ENCODE data around the gene ERC2. TPM values are rescaled to one million over a fixed set of nuclear protein-coding genes. Genes with fewer than 3 reads are reported as not detected.

ERC2 gene
- total RNA-seq, 1 donor from 2014 or later: 1.3 TPM

GRCh38 chr3:55775366-55776154, 692.7 kb downstream of the ERC2 start:
- DNase-seq (ENCODE audit: extremely low read depth, low read depth, low spot score): no peak

DNA sequence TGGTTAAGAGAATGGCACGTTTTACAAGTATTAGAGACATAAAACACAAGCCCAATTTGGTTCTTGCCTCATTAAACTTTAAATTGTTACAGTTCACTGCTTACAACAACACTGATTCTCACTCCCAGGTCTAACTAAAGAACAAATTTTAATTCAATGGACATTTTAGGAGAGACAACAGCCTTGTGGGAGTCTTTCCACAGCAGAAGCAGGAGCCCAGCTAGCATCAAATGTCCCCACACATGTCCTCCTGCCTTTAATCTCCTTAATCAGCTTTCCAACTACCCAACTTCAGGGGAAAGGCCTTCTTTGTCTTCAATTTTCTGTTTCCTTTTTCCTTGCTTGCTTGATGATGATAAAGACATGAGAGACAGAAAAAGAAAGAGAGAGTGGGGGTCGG, 693.4 kb downstream of the ERC2 start:
- no peak for DNase-seq (ENCODE audit: extremely low read depth, low read depth, low spot score)

- DNase-seq (ENCODE audit: extremely low read depth, low read depth, low spot score): no peak
Measured at GRCh38 chr3:55771503-55771902, 696.8 kb downstream of the ERC2 start.

GRCh38 chr3:55770077-55770476, 698.2 kb downstream of the ERC2 start:
- DNase-seq (ENCODE audit: extremely low read depth, low read depth, low spot score): no peak

DNA sequence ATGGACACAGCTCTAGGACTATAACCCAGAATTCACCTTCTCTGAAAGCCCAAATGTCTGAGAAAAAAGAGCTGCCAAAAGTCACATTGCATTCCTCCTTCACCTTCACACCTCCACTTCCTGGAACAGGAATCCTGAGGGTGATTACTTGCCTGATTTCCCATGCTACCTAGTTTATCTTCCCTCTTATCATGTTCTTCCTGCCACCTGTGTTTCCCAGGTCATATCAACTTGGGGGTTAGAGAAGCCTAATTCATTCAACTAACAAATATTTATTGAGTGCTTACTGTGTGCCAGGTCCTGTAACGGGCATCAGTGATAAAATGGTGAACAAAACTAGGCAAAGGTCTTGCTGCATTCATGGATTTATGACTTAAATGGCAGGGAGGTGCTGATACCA, 701.5 kb downstream of the ERC2 start:
- no peak for DNase-seq (ENCODE audit: extremely low read depth, low read depth, low spot score)

GRCh38 chr3:55765906-55766701, 702.2 kb downstream of the ERC2 start:
- no peak for DNase-seq (ENCODE audit: extremely low read depth, low read depth, low spot score)

GRCh38 chr3:55765398-55765797, 702.9 kb downstream of the ERC2 start:
- DNase-seq (ENCODE audit: extremely low read depth, low read depth, low spot score): no peak

- DNase-seq (ENCODE audit: extremely low read depth, low read depth, low spot score): no peak
Measured at GRCh38 chr3:55756976-55757375, 711.3 kb downstream of the ERC2 start.

DNA sequence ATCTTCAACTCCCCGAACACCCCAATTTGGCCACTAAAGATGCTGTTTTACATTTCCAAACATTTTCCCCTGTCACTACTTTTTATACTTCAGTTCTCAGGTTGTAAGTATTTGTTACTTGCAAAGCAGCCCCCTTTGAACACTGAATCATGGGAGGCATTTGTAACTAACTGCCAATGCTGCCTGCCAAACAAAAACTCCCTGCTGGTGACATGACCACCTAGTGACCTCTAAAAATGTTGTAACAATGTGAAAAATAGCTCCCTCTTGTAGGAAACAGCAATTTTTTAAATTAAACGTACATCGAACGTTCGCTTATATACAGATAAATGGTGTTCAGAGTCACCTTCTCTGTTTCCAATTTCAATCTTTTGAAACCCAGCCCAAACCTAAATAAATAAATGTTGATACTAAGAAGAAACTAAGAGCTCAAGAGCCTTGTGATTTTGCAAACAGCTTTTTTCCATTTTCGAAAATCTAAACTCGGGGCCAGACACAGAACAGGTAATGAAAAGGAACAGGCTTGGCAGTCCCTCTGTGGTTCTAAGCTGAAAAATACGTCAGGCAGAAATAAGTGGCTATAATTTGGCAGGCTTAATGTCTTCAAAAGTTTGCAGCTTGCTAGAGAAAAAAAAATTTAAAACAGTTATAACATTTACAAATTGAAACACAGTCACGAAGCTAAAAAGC, 712.6 kb downstream of the ERC2 start:
- DNase-seq (ENCODE audit: extremely low read depth, low read depth, low spot score): no peak

DNA sequence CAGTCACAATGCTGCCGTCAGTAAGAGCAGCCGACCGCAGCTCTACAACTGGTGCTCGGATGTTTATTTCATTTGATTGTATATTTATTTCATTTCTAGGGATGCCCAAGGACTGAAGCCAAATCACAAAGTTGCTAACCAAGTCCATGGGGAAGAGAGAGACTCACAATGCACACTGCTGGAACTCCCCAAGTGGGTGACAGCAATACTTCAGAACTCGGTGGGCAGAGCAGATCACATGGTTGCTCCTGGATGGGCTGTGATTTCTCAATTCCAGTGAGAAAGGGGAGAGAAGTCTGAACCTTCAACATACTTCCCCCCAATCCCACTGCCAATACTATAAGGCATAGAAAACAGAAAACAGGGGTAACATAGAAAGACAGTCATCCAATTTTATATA, 715.4 kb downstream of the ERC2 start:
- no peak for DNase-seq (ENCODE audit: extremely low read depth, low read depth, low spot score)

DNA sequence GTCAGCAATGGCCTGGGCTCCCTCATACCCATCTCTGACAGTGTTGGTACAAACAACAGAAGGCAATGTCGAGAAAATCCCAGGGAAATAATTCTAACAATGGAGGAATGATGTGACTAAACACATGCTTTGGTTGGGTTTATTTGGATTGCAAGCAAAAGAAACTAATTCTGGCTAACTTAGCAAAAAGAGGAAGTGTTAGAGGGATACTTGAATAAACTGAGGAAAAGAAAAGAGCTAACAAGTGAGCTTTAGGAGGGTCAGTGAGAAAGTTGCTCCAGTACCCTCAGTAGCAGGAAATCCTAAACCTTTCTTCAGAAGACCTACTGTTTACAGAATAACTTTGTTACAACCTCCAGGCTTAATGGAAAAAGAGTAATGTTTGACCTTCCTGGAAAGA, 716.5 kb downstream of the ERC2 start:
- DNase-seq (ENCODE audit: extremely low read depth, low read depth, low spot score): no peak

GRCh38 chr3:55750525-55750924, 717.7 kb downstream of the ERC2 start:
- DNase-seq (ENCODE audit: extremely low read depth, low read depth, low spot score): no peak

DNA sequence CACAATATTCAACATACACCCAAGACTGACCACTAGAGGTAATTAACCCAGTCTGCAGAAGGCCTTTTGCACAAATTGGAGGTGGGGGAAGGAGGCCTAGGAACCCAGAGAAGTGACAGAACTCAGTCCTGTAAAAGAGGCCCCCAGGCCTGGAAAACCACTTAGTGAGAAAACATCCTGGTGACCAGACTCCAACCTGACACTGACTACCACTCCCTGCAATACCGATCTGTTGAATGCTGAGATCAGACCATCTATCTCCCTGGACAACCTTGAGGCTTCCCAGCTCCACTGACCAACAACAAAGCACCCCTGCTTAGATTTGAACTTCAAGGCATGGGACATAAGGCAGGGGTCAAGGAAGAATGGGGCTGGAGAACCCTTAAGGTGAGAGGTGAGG, 719.2 kb downstream of the ERC2 start:
- no peak for DNase-seq (ENCODE audit: extremely low read depth, low read depth, low spot score)

DNA sequence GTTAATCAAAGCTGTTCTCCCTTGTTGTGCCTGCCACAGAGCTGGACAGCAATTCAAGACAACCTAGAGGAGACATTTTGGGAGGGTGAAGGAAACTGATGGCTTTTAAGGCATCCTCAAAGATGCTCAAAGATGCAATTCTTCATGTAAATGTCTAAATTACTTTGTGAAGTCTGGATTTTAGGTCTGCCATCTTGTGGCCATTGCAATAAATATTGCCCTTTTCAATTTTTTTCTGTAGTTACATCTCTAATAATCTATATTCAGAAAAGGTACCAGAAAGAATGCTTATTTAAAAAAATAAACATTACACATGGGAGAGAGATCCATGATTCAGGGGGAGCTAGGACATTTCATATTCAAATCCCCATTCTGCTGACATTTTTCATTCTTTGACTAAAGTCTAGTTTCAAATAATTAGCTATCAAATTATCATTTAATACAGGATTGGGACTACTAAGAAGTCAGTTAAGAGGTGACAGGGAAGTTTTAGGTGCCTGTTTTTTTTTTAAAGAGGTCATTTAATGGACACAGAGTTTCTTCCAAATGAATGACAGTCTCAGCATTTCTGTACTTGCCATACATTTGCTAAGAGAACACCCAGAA, 721.4 kb downstream of the ERC2 start:
- DNase-seq (ENCODE audit: extremely low read depth, low read depth, low spot score): no peak

DNA sequence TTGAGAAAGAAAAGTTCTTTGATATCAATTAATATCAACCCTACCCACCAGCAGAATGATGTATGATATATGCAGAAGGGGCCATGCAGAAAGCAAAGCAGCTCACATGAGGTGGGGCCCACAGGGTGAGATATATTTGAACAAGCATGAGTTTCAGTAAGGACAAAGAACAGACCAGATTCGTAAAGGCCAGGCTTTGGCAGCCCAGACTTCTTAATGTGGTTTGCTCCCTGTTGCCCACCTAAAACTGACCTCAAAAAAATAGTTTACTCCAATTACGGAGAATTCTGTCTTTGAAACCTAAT, 725.5 kb downstream of the ERC2 start:
- DNase-seq (ENCODE audit: extremely low read depth, low read depth, low spot score): no peak

GRCh38 chr3:55742022-55742831, 726.0 kb downstream of the ERC2 start:
- DNase-seq (ENCODE audit: extremely low read depth, low read depth, low spot score): no peak

GRCh38 chr3:55737186-55737585, 731.1 kb downstream of the ERC2 start:
- DNase-seq (ENCODE audit: extremely low read depth, low read depth, low spot score): no peak

- DNase-seq (ENCODE audit: extremely low read depth, low read depth, low spot score): no peak
Measured at GRCh38 chr3:55735976-55736375, 732.3 kb downstream of the ERC2 start.

DNA sequence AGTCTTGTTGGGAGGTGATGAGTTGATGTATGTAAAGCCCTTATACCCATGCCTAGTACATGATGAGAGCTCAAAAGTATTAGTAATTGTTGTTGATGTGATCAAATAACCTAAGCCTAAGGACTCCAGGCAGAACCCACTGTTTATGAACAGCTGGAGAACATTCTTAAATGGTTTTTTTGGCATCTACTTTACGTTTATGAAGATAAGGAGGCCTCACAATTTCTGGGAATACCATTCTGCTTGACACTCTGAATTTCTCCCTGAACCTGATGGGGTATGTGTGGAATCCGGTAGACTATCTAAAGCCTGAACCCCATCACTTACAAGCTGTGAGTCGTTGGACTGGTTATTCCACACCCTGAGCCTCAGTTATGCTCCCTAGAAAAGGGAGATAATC, 736.5 kb downstream of the ERC2 start:
- no peak for DNase-seq (ENCODE audit: extremely low read depth, low read depth, low spot score)

- DNase-seq (ENCODE audit: extremely low read depth, low read depth, low spot score): no peak
Measured at GRCh38 chr3:55729546-55729945, 738.7 kb downstream of the ERC2 start.

Measured in glomerular endothelial cell (primary cell).